HEK293T (cell line): ENCODE results near the gene SNX1.

Source experiments
- CTBP1 ChIP-seq: fragments of 450-650 bp; IDR thresholded peaks from 2 replicates; pipeline ENCODE4 v1.6.1; 2016; ENCODE audit warnings: borderline replicate concordance
- ELF4 ChIP-seq: fragments of 450-650 bp; IDR thresholded peaks from 2 replicates; pipeline ENCODE4 v1.6.1; 2017; ENCODE audit warnings: antibody characterized with exemption
- FOXA1 ChIP-seq: fragments of 450-650 bp; IDR thresholded peaks from 2 replicates; pipeline ENCODE4 v1.6.1; 2016; ENCODE audit warnings: mild to moderate bottlenecking
- FOXK2 ChIP-seq: fragments of 450-650 bp; IDR thresholded peaks from 2 replicates; pipeline ENCODE4 v1.6.1; 2016; ENCODE audit warnings: mild to moderate bottlenecking
- FOXM1 ChIP-seq: fragments of 450-650 bp; IDR thresholded peaks from 2 replicates; pipeline ENCODE4 v1.6.1; 2017; ENCODE audit warnings: mild to moderate bottlenecking, borderline replicate concordance
- HDGF ChIP-seq: fragments of 450-650 bp; IDR thresholded peaks from 2 replicates; pipeline ENCODE4 v1.6.1; 2017; ENCODE audit warnings: antibody characterized with exemption, borderline replicate concordance
- L3MBTL2 ChIP-seq: fragments of 450-650 bp; conservative IDR thresholded peaks from 2 replicates; pipeline ENCODE4 v1.6.1; 2016; ENCODE audit warnings: mild to moderate bottlenecking
- NFRKB ChIP-seq: fragments of 450-650 bp; IDR thresholded peaks from 2 replicates; pipeline ENCODE4 v1.6.1; 2016; ENCODE audit warnings: mild to moderate bottlenecking, moderate library complexity
- PKNOX1 ChIP-seq: fragments of 450-650 bp; IDR thresholded peaks from 2 replicates; pipeline ENCODE4 v1.6.1; 2016
- SP1 ChIP-seq: fragments of 450-650 bp; IDR thresholded peaks from 2 replicates; pipeline ENCODE4 v1.6.1; 2017
- SUZ12 ChIP-seq: fragments of 450-650 bp; IDR thresholded peaks from 2 replicates; pipeline ENCODE4 v1.6.1; 2016; ENCODE audit warnings: mild to moderate bottlenecking
- TARDBP ChIP-seq: fragments of 450-650 bp; IDR thresholded peaks from 2 replicates; pipeline ENCODE4 v1.6.1; 2016
- ZNF384 ChIP-seq: fragments of 450-650 bp; IDR thresholded peaks from 2 replicates; pipeline ENCODE4 v1.6.1; 2016

- TF ChIP-seq FOXM1, result no peak
- TF ChIP-seq PKNOX1, result no peak
- TF ChIP-seq CTBP1, result no peak
- TF ChIP-seq L3MBTL2, result no peak
- no peak for TF ChIP-seq HDGF
- TF ChIP-seq SP1, result no peak
- no peak for TF ChIP-seq SUZ12
- TF ChIP-seq FOXK2, result no peak
- TF ChIP-seq NFRKB, result no peak
- no peak for TF ChIP-seq FOXA1
- TF ChIP-seq ELF4, result no peak
- no peak for TF ChIP-seq TARDBP
- TF ChIP-seq ZNF384, result no peak
Measured at GRCh38 chr15:64117759-64118487, 22.1 kb downstream of the SNX1 start.
